Activated naive CD4-positive, alpha-beta T cell treated with anti-CD3 and anti-CD28 coated beads for 36 hours (primary cell): ENCODE results near the gene RAPGEF1. TPM values are rescaled to one million over a fixed set of nuclear protein-coding genes. Genes with fewer than 3 reads are reported as not detected.
"Not testable (repeated sequence)": the region's sequence is repeated elsewhere in the genome, so short reads cannot be mapped to it uniquely, and the experiment has no call there.

Experiments used
- CTCF ChIA-PET: fragments of 350-600 bp; sonication (Branson Sonifier 250); formaldehyde crosslinking; loops from one replicate; lab custom pipeline; 2021; ENCODE audit warnings: antibody characterized with exemption; lab: Charles Lee
- DNase-seq: peaks from one replicate; pipeline ENCODE4 v3.0.0-alpha.2; 2020
- H3K27ac Mint-ChIP-seq: one replicate; pipeline ENCODE4 v1.8.0; 2021; ENCODE audit warnings: mild to moderate bottlenecking, mixed read lengths
- H3K27me3 Mint-ChIP-seq: one replicate; pipeline ENCODE4 v1.8.0; 2021; ENCODE audit warnings: low read depth, mixed read lengths
- H3K36me3 Mint-ChIP-seq: one replicate; pipeline ENCODE4 v1.8.0; 2021; ENCODE audit warnings: low read depth, mixed read lengths
- H3K4me1 Mint-ChIP-seq: one replicate; pipeline ENCODE4 v1.8.0; 2021; ENCODE audit warnings: low read depth, mixed read lengths
- H3K4me3 Mint-ChIP-seq: one replicate; pipeline ENCODE4 v1.8.0; 2021; ENCODE audit warnings: mild to moderate bottlenecking, moderate library complexity, mixed read lengths
- H3K9me3 Mint-ChIP-seq: one replicate; pipeline ENCODE4 v1.8.0; 2021; ENCODE audit warnings: mixed read lengths
- intact Hi-C: fragments of 100-400 bp; cut with micrococcal nuclease; formaldehyde crosslinking; loops from one replicate; pipeline ENCODE4 v1.15.1; 2023
- total RNA-seq, 2 experiments: library from RNA; stranded (reverse); gene quantifications; one replicate each; pipeline ENCODE4 v1.2.3, GENCODE V29; 2021

The RAPGEF1 gene
- total RNA-seq, 2 experiments from 2014 or later = 55.9 to 59.9 TPM

DNA sequence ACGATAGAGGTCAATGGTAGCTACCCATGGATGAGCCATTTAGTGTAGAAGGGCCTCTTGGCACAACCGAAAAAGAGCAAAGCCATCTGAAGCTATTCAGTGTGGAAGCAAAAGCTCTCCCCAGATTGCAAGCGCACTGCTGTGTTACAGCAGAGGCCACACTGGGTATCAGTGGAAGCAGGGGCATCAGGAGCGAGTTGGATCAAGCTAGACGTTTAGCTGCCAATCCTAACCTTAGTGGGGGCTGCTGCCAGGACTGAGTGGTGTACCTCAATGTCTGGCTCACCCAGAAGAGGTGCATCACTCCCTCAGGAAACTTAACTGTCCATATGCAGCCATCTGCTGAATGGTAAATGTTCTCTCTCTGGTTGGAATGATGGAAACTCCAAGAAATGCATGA is 44.5 kb downstream of the RAPGEF1 start:
- no peak overlapping the region for H3K4me3 Mint-ChIP-seq
- CTCF ChIA-PET = interaction anchor here (1.1 to 1.9 kb wide), 3 partner anchors 9 to 49 kb away, joined by 3 to 6 read pairs (median 4); no protein-coding TSS in a partner anchor
- H3K36me3 Mint-ChIP-seq = no peaks in the 10 kb centered on the region
- H3K27ac Mint-ChIP-seq = no peak overlapping the region
- H3K9me3 Mint-ChIP-seq = no peaks in the 10 kb centered on the region
- DNase-seq = no peak
- H3K4me1 Mint-ChIP-seq = peaks cover 77% of the 10 kb centered on the region
- intact Hi-C loops = no loop called here
- H3K27me3 Mint-ChIP-seq = no peaks in the 10 kb centered on the region

DNA sequence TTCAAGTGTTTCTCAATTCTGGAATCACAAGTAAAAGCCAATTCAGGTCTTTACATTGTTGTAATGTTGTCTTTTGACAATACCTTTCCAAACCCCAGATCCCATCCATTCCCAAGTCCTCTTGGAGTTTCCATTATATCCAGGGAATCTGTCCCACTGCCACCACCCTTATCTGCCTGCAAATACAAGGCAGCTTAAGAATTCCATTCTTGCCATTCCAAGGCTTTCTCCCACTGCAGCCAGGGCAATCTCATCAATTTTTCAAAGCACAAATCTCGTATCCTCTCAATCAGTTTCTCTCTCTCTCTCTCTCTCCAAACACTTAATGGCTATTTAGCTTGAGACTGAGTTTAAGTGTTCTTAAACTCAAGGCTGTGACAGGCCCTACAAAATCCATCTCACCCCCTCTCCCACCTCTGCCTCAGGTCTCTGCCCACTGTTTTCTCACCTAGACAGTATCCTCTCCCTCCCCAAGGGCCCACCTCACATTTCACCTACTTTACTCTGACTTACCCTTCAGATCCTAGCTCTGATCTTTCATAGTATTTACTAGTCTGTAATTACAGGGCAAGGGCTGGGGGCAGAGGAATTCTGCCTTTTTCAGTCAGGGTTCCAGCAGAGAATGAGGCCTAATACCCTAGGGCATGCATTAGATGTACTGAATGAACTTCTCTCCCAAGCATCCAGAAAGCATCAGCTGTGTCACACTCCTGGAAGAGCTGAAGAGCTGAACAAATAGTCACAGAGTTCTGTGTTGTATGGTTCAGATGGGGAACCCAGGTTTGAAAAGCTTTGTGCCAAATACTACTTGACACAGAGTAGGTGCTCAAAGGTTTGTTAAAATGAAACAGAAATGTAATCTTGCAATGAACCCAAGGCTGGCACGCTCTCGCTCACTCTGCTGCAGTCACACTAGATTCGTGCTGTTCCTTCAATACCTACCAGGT is 46.0 kb downstream of the RAPGEF1 start:
- Mint-ChIP-seq H3K27ac (no peak overlapping the region), H3K4me1 (peaks cover 71% of the 10 kb centered on the region), H3K9me3 (no peaks in the 10 kb centered on the region), H3K36me3 (no peaks in the 10 kb centered on the region), H3K27me3 (no peaks in the 10 kb centered on the region), H3K4me3 (no peak overlapping the region)
- intact Hi-C loops = loop anchor here (2.0 kb wide), 1 partner anchor 15 kb away; no protein-coding TSS in a partner anchor
- CTCF ChIA-PET = interaction anchor here (0.6 kb wide), 1 partner anchor 358 kb away, joined by 3 read pairs; no protein-coding TSS in a partner anchor
- no peak for DNase-seq

GRCh38 chr9:131692612-131693562 is 47.0 kb downstream of the RAPGEF1 start:
- Mint-ChIP-seq H3K4me1 (peaks cover 64% of the 10 kb centered on the region), H3K4me3 (no peak overlapping the region), H3K27ac (no peak overlapping the region), H3K36me3 (no peaks in the 10 kb centered on the region), H3K9me3 (no peaks in the 10 kb centered on the region), H3K27me3 (no peaks in the 10 kb centered on the region)
- DNase-seq = no peak
- CTCF ChIA-PET = no interaction called here
- intact Hi-C loops = loop anchor here (2.0 kb wide), 1 partner anchor 16 kb away; no protein-coding TSS in a partner anchor

GRCh38 chr9:131691969-131692611 is 47.8 kb downstream of the RAPGEF1 start:
- Mint-ChIP-seq H3K4me3 (no peak overlapping the region), H3K36me3 (no peaks in the 10 kb centered on the region), H3K9me3 (no peaks in the 10 kb centered on the region), H3K27me3 (no peaks in the 10 kb centered on the region), H3K4me1 (peaks cover 60% of the 10 kb centered on the region), H3K27ac (no peak overlapping the region)
- DNase-seq = no peak
- CTCF ChIA-PET = interaction anchor here (0.6 kb wide), 1 partner anchor 296 kb away, joined by 4 read pairs; no protein-coding TSS in a partner anchor
- intact Hi-C loops = loop anchor here (2.0 kb wide), 1 partner anchor 17 kb away; no protein-coding TSS in a partner anchor

GRCh38 chr9:131690941-131691573 is 48.8 kb downstream of the RAPGEF1 start:
- H3K36me3 Mint-ChIP-seq = no peaks in the 10 kb centered on the region
- no peak overlapping the region for H3K27ac Mint-ChIP-seq
- no peaks in the 10 kb centered on the region for H3K27me3 Mint-ChIP-seq
- CTCF ChIA-PET = interaction anchor here (0.8 to 1.0 kb wide), 2 partner anchors 10 to 27 kb away, joined by 3 to 5 read pairs; no protein-coding TSS in a partner anchor
- peaks cover 61% of the 10 kb centered on the region for H3K4me1 Mint-ChIP-seq
- H3K4me3 Mint-ChIP-seq = no peak overlapping the region
- no peak for DNase-seq
- intact Hi-C loops = no loop called here
- H3K9me3 Mint-ChIP-seq = no peaks in the 10 kb centered on the region

GRCh38 chr9:131690462-131690861 is 49.4 kb downstream of the RAPGEF1 start:
- no peaks in the 10 kb centered on the region for H3K27me3 Mint-ChIP-seq
- intact Hi-C loops = no loop called here
- H3K36me3 Mint-ChIP-seq = no peaks in the 10 kb centered on the region

GRCh38 chr9:131688377-131688776 is 51.5 kb downstream of the RAPGEF1 start:
- Mint-ChIP-seq H3K4me3 (no peak overlapping the region), H3K9me3 (no peaks in the 10 kb centered on the region), H3K27ac (no peak overlapping the region), H3K36me3 (no peaks in the 10 kb centered on the region), H3K27me3 (no peaks in the 10 kb centered on the region), H3K4me1 (peaks cover 44% of the 10 kb centered on the region)
- intact Hi-C loops = no loop called here
- DNase-seq = no peak
- CTCF ChIA-PET = no interaction called here

More at GRCh38 chr9:131690462-131690861, 49.4 kb downstream of the RAPGEF1 start:
- no peak for DNase-seq
- CTCF ChIA-PET = interaction anchor here (0.8 to 1.0 kb wide), 2 partner anchors 10 to 26 kb away, joined by 3 to 5 read pairs; no protein-coding TSS in a partner anchor
- no peak overlapping the region for H3K27ac Mint-ChIP-seq
- no peaks in the 10 kb centered on the region for H3K9me3 Mint-ChIP-seq
- H3K4me1 Mint-ChIP-seq = peaks cover 58% of the 10 kb centered on the region
- no peak overlapping the region for H3K4me3 Mint-ChIP-seq

- Mint-ChIP-seq H3K27me3 (no peaks in the 10 kb centered on the region), H3K4me1 (peaks cover 24% of the 10 kb centered on the region), H3K36me3 (no peaks in the 10 kb centered on the region), H3K9me3 (no peaks in the 10 kb centered on the region), H3K4me3 (no peak overlapping the region), H3K27ac (no peak overlapping the region)
- DNase-seq = no peak
- intact Hi-C loops = no loop called here
- CTCF ChIA-PET = no interaction called here
Observed at GRCh38 chr9:131685753-131686706, 53.8 kb downstream of the RAPGEF1 start.

GRCh38 chr9:131683094-131683493 is 56.8 kb downstream of the RAPGEF1 start:
- CTCF ChIA-PET, DNase-seq, H3K27ac Mint-ChIP-seq, H3K4me3 Mint-ChIP-seq, H3K27me3 Mint-ChIP-seq, intact Hi-C loops, H3K9me3 Mint-ChIP-seq, H3K36me3 Mint-ChIP-seq: not testable (repeated sequence)
- peaks cover 40% of the 10 kb centered on the region for H3K4me1 Mint-ChIP-seq

DNA sequence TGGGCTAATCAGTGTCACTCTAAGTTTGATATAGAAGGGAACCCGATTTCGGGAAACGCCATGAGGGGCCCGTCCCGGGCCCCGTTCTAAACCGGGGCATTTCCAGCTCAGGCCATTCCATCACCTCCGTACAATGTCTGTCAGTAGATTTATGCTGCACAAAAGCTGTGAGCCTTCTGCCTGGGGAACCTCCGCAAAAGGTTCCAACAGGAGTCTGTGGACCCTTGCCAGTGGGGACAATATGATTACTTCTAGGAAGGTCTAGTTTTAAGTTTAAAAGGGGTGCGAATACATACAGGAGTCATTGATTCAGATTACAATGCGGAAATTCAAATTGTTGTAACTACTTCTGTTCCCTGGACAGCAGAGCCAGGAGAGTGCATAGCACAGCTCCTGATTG is 57.6 kb downstream of the RAPGEF1 start:
- DNase-seq = no peak
- intact Hi-C loops = no loop called here
- Mint-ChIP-seq H3K4me1 (peaks cover 48% of the 10 kb centered on the region), H3K4me3 (no peak overlapping the region), H3K9me3 (no peaks in the 10 kb centered on the region), H3K27ac (no peak overlapping the region), H3K36me3 (no peaks in the 10 kb centered on the region), H3K27me3 (no peaks in the 10 kb centered on the region)
- CTCF ChIA-PET = interaction anchor here (0.7 kb wide), 1 partner anchor 520 kb away, joined by 3 read pairs; no protein-coding TSS in a partner anchor
